Colonic mucosa (tissue), 4 donors: Measurements from ENCODE around the gene PCDHGA3. TPM values are rescaled to one million over a fixed set of nuclear protein-coding genes. Genes with fewer than 3 reads are reported as not detected.
"Not testable (repeated sequence)": the region's sequence is repeated elsewhere in the genome, so short reads cannot be mapped to it uniquely, and the experiment has no call there.

Experiments used
- DNase-seq: peaks from one replicate; pipeline ENCODE4 v3.0.0-alpha.2; 2020
- H3K27ac ChIP-seq: fragments of 200-600 bp; one replicate; pipeline ENCODE4 v1.8.0; 2021
- H3K27me3 ChIP-seq: fragments of 200-600 bp; one replicate; pipeline ENCODE4 v1.8.0; 2021
- H3K36me3 ChIP-seq: fragments of 200-600 bp; one replicate; pipeline ENCODE4 v1.8.0; 2021
- H3K4me1 ChIP-seq: fragments of 200-600 bp; one replicate; pipeline ENCODE4 v1.8.0; 2021; ENCODE audit warnings: mild to moderate bottlenecking
- H3K4me3 ChIP-seq: fragments of 200-600 bp; one replicate; pipeline ENCODE4 v1.8.0; 2021
- H3K9ac ChIP-seq, 2 donors: one replicate each; pipeline ENCODE4 v1.7.0; 2013; ENCODE audit warnings: control low read depth in 2 of 2, low read depth in 2 of 2, low read length in 2 of 2
- H3K9me3 ChIP-seq: fragments of 200-600 bp; one replicate; pipeline ENCODE4 v1.8.0; 2021
- CTCF ChIP-seq: fragments of 200-600 bp; IDR thresholded peaks from one replicate; pipeline ENCODE4 v1.8.0; 2022; ENCODE audit warnings: antibody characterized with exemption, mild to moderate bottlenecking
- intact Hi-C: fragments of 100-400 bp; cut with DNase I; formaldehyde crosslinking; loops from one replicate; pipeline ENCODE4 v1.14.1; 2022
- total RNA-seq, 2 donors: library from RNA; stranded (reverse); fragmentation: NEBNext Ultra II Directional in 1 of 2; extraction: Animal tissue kit (Norgen Biotek cat#: 25700) in 1 of 2; gene quantifications; one replicate each; pipeline ENCODE4 v1.2.1, GENCODE V29; 2021
- donor health status: healthy.
- donor health status: DM: no; HTN: no; CAD: no.
- donor health status: DM: no; HTN: no; CAD: no.

Gene PCDHGA3
- total RNA-seq, 2 donors from 2014 or later, result 0.10 to 0.21 TPM

GRCh38 chr5:141383345-141383744 lies 39.7 kb downstream of the PCDHGA3 start:
- no peak overlapping the region for H3K9ac ChIP-seq
- no peak for DNase-seq
- peaks cover 3% of the 10 kb centered on the region for H3K9me3 ChIP-seq
- no peak overlapping the region for H3K4me3 ChIP-seq
- H3K27me3 ChIP-seq, result no peaks in the 10 kb centered on the region
- H3K36me3 ChIP-seq, result no peaks in the 10 kb centered on the region
- no peak overlapping the region for H3K27ac ChIP-seq
- intact Hi-C loops, result no loop called here
- TF ChIP-seq CTCF, result no peak
- H3K4me1 ChIP-seq, result no peaks in the 10 kb centered on the region

DNA sequence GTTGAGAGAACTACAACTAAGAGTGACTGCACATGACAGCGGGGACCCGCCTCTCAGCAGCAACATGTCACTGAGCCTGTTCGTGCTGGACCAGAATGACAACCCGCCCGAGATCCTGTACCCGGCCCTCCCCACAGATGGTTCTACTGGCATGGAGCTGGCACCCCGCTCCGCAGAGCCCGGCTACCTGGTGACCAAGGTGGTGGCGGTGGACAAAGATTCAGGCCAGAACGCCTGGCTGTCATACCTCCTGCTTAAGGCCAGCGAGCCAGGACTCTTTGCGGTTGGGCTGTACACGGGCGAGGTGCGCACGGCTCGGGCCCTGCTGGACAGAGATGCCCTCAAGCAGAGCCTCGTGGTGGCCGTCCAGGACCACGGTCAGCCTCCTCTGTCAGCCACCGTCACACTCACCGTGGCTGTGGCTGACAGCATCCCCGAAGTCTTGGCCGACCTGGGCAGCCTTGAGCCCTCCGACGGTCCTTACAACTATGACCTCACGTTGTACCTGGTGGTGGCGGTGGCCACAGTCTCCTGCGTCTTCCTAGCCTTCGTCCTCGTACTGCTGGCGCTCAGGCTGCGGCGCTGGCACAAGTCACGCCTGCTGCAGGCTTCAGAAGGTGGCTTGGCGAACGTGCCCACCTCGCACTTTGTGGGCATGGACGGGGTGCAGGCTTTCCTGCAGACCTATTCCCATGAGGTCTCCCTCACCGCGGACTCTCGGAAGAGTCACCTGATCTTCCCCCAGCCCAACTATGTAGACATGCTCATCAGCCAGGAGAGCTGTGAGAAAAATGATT lies 41.0 kb downstream of the PCDHGA3 start:
- H3K9ac ChIP-seq, result no peak overlapping the region
- H3K27ac ChIP-seq, result no peak overlapping the region
- H3K36me3 ChIP-seq, result no peaks in the 10 kb centered on the region
- no peak for DNase-seq
- H3K9me3 ChIP-seq, result peaks cover 3% of the 10 kb centered on the region
- TF ChIP-seq CTCF, result no peak
- intact Hi-C loops, result no loop called here
- no peaks in the 10 kb centered on the region for H3K27me3 ChIP-seq
- no peak overlapping the region for H3K4me3 ChIP-seq
- no peaks in the 10 kb centered on the region for H3K4me1 ChIP-seq

GRCh38 chr5:141387557-141388311 lies 44.1 kb downstream of the PCDHGA3 start, which contains the start of gene PCDHGB4:
Gene PCDHGB4, plus strand, starts transcription at chr5:141387698. Its CDS starts 187 bp downstream, at chr5:141387885.
- H3K36me3 ChIP-seq, DNase-seq, intact Hi-C loops, H3K9ac ChIP-seq, H3K27me3 ChIP-seq, H3K9me3 ChIP-seq, H3K4me3 ChIP-seq, H3K27ac ChIP-seq, H3K4me1 ChIP-seq: not testable (repeated sequence)

- DNase-seq, result no peak
- intact Hi-C loops, result no loop called here
These were observed 45.0 kb downstream of the PCDHGA3 start for GRCh38 chr5:141388661-141389060.

DNA sequence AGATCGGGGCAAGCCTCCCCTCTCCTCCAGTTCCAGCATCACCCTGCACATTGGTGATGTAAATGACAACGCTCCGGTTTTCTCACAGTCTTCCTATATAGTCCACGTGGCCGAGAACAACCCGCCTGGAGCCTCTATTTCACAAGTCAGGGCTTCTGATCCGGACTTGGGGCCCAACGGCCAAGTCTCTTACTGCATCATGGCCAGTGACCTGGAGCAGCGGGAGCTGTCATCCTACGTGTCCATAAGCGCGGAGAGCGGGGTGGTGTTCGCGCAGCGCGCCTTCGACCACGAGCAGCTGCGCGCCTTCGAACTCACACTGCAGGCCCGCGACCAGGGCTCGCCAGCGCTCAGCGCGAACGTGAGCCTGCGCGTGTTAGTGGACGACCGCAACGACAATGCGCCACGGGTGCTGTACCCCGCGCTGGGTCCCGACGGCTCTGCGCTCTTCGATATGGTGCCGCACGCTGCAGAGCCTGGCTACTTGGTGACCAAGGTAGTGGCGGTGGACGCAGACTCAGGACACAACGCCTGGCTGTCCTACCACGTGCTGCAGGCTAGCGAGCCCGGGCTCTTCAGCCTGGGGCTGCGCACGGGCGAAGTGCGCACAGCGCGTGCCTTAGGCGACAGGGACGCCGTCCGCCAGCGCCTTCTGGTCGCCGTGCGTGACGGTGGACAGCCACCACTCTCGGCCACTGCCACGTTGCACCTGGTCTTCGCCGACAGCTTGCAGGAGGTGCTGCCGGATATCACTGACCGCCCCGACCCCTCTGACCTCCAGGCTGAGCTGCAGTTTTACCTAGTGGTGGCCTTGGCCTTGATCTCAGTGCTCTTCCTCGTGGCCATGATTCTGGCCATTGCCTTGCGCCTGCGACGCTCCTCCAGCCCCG lies 45.8 kb downstream of the PCDHGA3 start:
- H3K9ac ChIP-seq, result no peak overlapping the region
- peaks cover 3% of the 10 kb centered on the region for H3K9me3 ChIP-seq
- no peaks in the 10 kb centered on the region for H3K36me3 ChIP-seq
- no peak overlapping the region for H3K4me3 ChIP-seq
- H3K4me1 ChIP-seq, result no peaks in the 10 kb centered on the region
- H3K27ac ChIP-seq, result no peak overlapping the region
- DNase-seq, result no peak
- TF ChIP-seq CTCF, result no peak
- no peaks in the 10 kb centered on the region for H3K27me3 ChIP-seq
- intact Hi-C loops, result no loop called here

More at GRCh38 chr5:141388661-141389060, 45.0 kb downstream of the PCDHGA3 start:
- Histone ChIP-seq H3K36me3 (no peaks in the 10 kb centered on the region), H3K9me3 (peaks cover 3% of the 10 kb centered on the region), H3K4me1 (no peaks in the 10 kb centered on the region), H3K27me3 (no peaks in the 10 kb centered on the region), H3K4me3 (no peak overlapping the region), H3K27ac (no peak overlapping the region), H3K9ac (no peak overlapping the region)
- no peak for TF ChIP-seq CTCF
